ENCODE data around the gene IGFALS. TPM values are rescaled to one million over a fixed set of nuclear protein-coding genes. Genes with fewer than 3 reads are reported as not detected.

IGFALS gene
- total RNA-seq, 2 donors from 2014 or later, result not detected

DNA sequence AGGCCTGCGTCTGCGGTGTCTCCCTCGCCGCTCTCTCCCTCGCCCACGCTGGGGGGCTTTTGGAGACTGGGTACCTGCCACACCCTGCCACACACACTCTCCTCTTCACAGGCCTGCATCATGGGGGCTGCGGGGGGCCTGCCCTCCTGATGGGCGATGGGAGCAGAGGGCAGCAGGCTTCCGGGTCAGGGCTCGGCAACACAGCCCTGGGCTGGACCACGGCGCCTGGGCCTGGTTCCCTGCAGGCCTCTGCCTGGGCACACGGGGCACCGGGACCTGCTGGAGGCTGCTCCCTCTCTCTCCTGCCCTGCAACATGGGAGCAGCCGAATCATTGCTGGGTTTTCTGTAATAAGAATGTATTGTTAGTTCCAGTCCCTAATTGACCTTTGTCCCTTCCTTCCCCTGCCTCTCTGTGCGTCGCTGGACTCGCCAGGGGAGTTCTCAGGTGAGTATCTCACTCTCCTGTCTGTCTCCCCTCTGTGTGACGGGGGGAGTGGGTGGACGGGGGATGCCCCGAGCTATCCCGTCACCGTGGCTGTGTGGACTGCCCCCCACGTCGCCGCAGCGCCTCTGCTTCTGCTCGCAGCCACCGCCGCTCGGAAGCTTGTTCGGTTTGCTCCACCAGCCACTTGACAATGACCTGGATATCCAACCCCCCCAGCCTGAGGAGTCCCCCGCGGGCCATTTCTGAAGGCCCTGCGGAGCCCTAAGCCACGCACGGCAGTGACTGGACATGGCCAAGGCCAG is 35.6 kb downstream of the IGFALS start:
- no peak for DNase-seq (ENCODE audit: low spot score)
- H3K27ac ChIP-seq, result no peak overlapping the region
- no peak overlapping the region for H3K4me3 ChIP-seq
- no peak for TF ChIP-seq CTCF (IDR thresholded peaks at IDR 0.05)
- H3K9me3 ChIP-seq, result no peaks in the 10 kb centered on the region
- no peaks in the 10 kb centered on the region for H3K4me1 ChIP-seq
- no peaks in the 10 kb centered on the region for H3K27me3 ChIP-seq
- peaks cover 55% of the 10 kb centered on the region for H3K36me3 ChIP-seq

DNA sequence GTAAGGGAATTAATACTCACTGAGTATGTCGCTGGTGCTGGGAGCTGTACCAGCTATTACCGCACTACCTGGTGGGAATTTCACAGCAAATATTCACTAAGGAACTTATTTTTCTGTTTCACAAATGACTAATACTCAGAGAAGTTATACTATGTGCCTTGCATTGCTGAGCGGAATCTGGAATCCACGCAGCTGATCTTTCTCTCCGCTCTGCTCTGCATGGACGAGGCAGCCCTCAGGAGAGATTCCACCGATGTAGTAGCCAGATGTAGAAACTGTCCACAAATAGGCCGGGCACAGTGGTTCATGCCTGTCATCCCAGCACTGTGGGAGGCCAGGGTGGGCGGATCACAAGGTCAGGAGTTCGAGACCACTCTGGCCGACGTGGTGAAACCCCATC is 39.3 kb downstream of the IGFALS start:
- DNase-seq (ENCODE audit: low spot score), result no peak
- no peak overlapping the region for H3K27ac ChIP-seq
- no peaks in the 10 kb centered on the region for H3K9me3 ChIP-seq
- H3K4me3 ChIP-seq, result no peak overlapping the region
- H3K36me3 ChIP-seq, result peaks cover 55% of the 10 kb centered on the region
- no peaks in the 10 kb centered on the region for H3K27me3 ChIP-seq
- H3K4me1 ChIP-seq, result no peaks in the 10 kb centered on the region
- no peak for TF ChIP-seq CTCF (IDR thresholded peaks at IDR 0.05)

DNA sequence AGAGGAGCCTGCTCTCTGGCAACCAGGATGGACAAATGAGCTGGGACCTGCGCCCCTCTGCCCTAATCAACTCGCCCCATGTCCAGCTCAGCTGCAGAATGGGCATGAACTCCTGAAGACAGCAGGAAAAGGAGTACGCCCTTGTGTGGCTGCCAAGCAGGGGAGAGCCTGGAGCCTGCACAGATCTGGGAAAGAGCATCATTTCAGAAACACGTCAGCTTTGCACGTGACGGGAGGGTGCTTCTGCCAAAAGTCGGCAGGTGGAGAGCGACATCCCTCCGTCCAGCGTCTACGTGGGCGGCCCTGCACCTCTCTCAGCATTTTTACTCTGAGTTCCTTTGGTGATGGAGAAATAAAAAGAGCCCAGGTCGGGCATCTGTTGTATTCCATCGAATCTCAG is 40.7 kb downstream of the IGFALS start:
- no peak for TF ChIP-seq CTCF (IDR thresholded peaks at IDR 0.05)
- no peak for DNase-seq (ENCODE audit: low spot score)
- H3K27ac ChIP-seq, result no peak overlapping the region

DNA sequence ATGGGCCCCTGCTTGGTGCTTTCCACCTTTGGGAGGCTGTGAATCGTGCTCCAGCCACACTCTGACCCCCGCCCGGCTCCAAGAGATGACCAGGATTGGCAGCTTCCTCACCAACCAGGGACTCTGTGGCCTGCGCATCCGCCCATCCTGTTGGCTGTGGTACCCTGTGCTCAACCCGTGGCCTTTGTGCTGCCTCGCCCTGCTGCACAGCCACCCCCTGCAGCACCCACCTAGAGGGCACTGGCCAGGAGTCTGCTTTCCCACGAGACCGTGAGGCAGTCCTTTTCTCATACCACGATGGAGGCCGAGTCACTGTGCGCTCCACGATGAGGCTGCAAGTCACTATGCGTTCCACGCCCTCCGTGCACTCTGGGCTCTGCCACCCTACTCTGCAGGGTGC is 41.6 kb downstream of the IGFALS start:
- peaks cover 57% of the 10 kb centered on the region for H3K36me3 ChIP-seq
- no peak for DNase-seq (ENCODE audit: low spot score)
- TF ChIP-seq CTCF (IDR thresholded peaks at IDR 0.05), result no peak
- H3K27me3 ChIP-seq, result no peaks in the 10 kb centered on the region
- H3K9me3 ChIP-seq, result no peaks in the 10 kb centered on the region
- no peak overlapping the region for H3K4me3 ChIP-seq
- no peaks in the 10 kb centered on the region for H3K4me1 ChIP-seq
- no peak overlapping the region for H3K27ac ChIP-seq

More for the DNA sequence above, 40.7 kb downstream of the IGFALS start:
- no peak overlapping the region for H3K4me3 ChIP-seq
- H3K36me3 ChIP-seq, result peaks cover 61% of the 10 kb centered on the region
- no peaks in the 10 kb centered on the region for H3K4me1 ChIP-seq
- no peaks in the 10 kb centered on the region for H3K27me3 ChIP-seq
- no peaks in the 10 kb centered on the region for H3K9me3 ChIP-seq

GRCh38 chr16:1749152-1750117 is 44.1 kb downstream of the IGFALS start:
- H3K9me3 ChIP-seq, result no peaks in the 10 kb centered on the region
- no peak overlapping the region for H3K27ac ChIP-seq
- no peaks in the 10 kb centered on the region for H3K4me1 ChIP-seq
- no peaks in the 10 kb centered on the region for H3K27me3 ChIP-seq
- no peak for TF ChIP-seq CTCF (IDR thresholded peaks at IDR 0.05)
- peaks cover 73% of the 10 kb centered on the region for H3K36me3 ChIP-seq
- DNase-seq (ENCODE audit: low spot score), result no peak
- no peak overlapping the region for H3K4me3 ChIP-seq

All from right atrium auricular region (tissue), 2 donors.